OCI-LY7 (cell line): Measurements from ENCODE around the gene PPP1R36. TPM values are rescaled to one million over a fixed set of nuclear protein-coding genes. Genes with fewer than 3 reads are reported as not detected.
"Not testable (repeated sequence)": the region's sequence is repeated elsewhere in the genome, so short reads cannot be mapped to it uniquely, and the experiment has no call there.

Source experiments
- BruUV-seq: library from RNA; stranded (reverse); fragments of 400-500 nt; replicated peaks from 2 replicates; lab custom pipeline; 2021; lab: Mats Ljungman, UMichigan
- CTCF ChIA-PET: fragments of 300-600 bp; sonication (Branson Sonifier 250); formaldehyde crosslinking; loops from one replicate; lab custom pipeline; 2022; ENCODE audit warnings: antibody characterized with exemption; ENCODE audit not compliant: unreplicated experiment; lab: Charles Lee
- POLR2A ChIA-PET: fragments of 300-600 bp; sonication (Branson Sonifier 250); formaldehyde crosslinking; loops from one replicate; lab custom pipeline; 2022; ENCODE audit warnings: antibody characterized with exemption; lab: Charles Lee
- DNase-seq: peaks from one replicate; pipeline ENCODE4 v3.0.0-alpha.2; 2015; ENCODE audit warnings: low spot score
- H2AFZ ChIP-seq: fragments of 200-600 bp; sonication (generic), shearing (Covaris generic); 2 replicates; pipeline ENCODE4 v1.6.1; 2014; ENCODE audit warnings: mild to moderate bottlenecking, antibody characterized with exemption, low read length, moderate library complexity
- H3K27ac ChIP-seq: fragments of 200-600 bp; sonication (generic); 2 replicates; pipeline ENCODE4 v1.5.1; 2014; ENCODE audit warnings: mixed run types, low read depth, mild to moderate bottlenecking, moderate library complexity, low read length, inconsistent platforms; ENCODE audit not compliant: poor library complexity, severe bottlenecking
- H3K36me3 ChIP-seq: fragments of 200-600 bp; sonication (generic); 2 replicates; pipeline ENCODE4 v1.6.1; 2014; ENCODE audit warnings: mild to moderate bottlenecking, antibody characterized with exemption, low read length, moderate library complexity, mixed read lengths; ENCODE audit not compliant: insufficient read depth
- H3K4me1 ChIP-seq: fragments of 200-600 bp; sonication (generic); 2 replicates; pipeline ENCODE4 v1.5.1; 2014; ENCODE audit warnings: mild to moderate bottlenecking, low read length; ENCODE audit not compliant: insufficient read depth, poor library complexity, severe bottlenecking
- H3K4me2 ChIP-seq: fragments of 200-600 bp; sonication (generic); 2 replicates; pipeline ENCODE4 v1.6.1; 2014; ENCODE audit warnings: mild to moderate bottlenecking, low read length
- H3K4me3 ChIP-seq: fragments of 200-600 bp; sonication (generic); 2 replicates; pipeline ENCODE4 v1.5.1; 2014; ENCODE audit warnings: mild to moderate bottlenecking, low read depth, low read length; ENCODE audit not compliant: poor library complexity, severe bottlenecking
- H3K79me2 ChIP-seq: fragments of 200-600 bp; sonication (generic); 2 replicates; pipeline ENCODE4 v1.6.1; 2016; ENCODE audit warnings: low read depth, mild to moderate bottlenecking, low read length, moderate library complexity, mixed read lengths; ENCODE audit not compliant: insufficient read depth
- H3K9me2 ChIP-seq: fragments of 200-600 bp; sonication (generic); 2 replicates; pipeline ENCODE4 v1.6.1; 2016; ENCODE audit warnings: mild to moderate bottlenecking, low read length, mixed read lengths; ENCODE audit not compliant: insufficient read depth
- H3K9me3 ChIP-seq: fragments of 200-600 bp; sonication (generic); 2 replicates; pipeline ENCODE4 v1.6.1; 2014; ENCODE audit warnings: mild to moderate bottlenecking, mixed run types, low read length, mixed read lengths
- H4K20me1 ChIP-seq: fragments of 200-600 bp; sonication (generic); 2 replicates; pipeline ENCODE4 v1.6.1; 2014; ENCODE audit warnings: mild to moderate bottlenecking, antibody characterized with exemption, low read length, moderate library complexity, mixed read lengths; ENCODE audit not compliant: insufficient read depth
- CTCF ChIP-seq: fragments of 200-600 bp; sonication (generic); conservative IDR thresholded peaks from 2 replicates; pipeline ENCODE4 v1.5.1; 2014; ENCODE audit warnings: mild to moderate bottlenecking, antibody characterized with exemption, low read length, moderate library complexity, mixed read lengths
- EZH2phosphoT487 ChIP-seq: fragments of 200-600 bp; sonication (generic); IDR thresholded peaks from 2 replicates; pipeline ENCODE4 v1.6.1; 2018; ENCODE audit warnings: low read depth, borderline replicate concordance, mild to moderate bottlenecking, mixed run types, antibody characterized with exemption, low read length, moderate library complexity, mixed read lengths
- intact Hi-C: fragments of 100-400 bp; cut with micrococcal nuclease; formaldehyde crosslinking; loops from one replicate; pipeline ENCODE4 v1.10.0; 2022; ENCODE audit not compliant: unreplicated experiment
- total RNA-seq, 2 experiments: library from RNA; depleted of rRNA in 1 of 2; stranded (reverse); fragments of >200 nt in 1 of 2; shearing (Covaris generic) in 1 of 2; gene quantifications; 2 replicates each; pipeline ENCODE4 v1.2.3, GENCODE V29; 2014 to 2022

PPP1R36 gene
- total RNA-seq, 2 experiments from 2014 or later = not detected

- H3K4me2 ChIP-seq = no peak overlapping the region
- H3K27ac ChIP-seq = no peak overlapping the region
- CTCF ChIA-PET = no interaction called here
- TF ChIP-seq EZH2phosphoT487 (no peak), CTCF (no peak)
- no peak overlapping the region for H3K4me3 ChIP-seq
- H2AFZ ChIP-seq = no peak overlapping the region
- no peak for DNase-seq
- BruUV-seq = no TSS peak
- H4K20me1 ChIP-seq = no peaks in the 10 kb centered on the region
- H3K9me2 ChIP-seq = no peaks in the 10 kb centered on the region
- H3K79me2 ChIP-seq = no peaks in the 10 kb centered on the region
- POLR2A ChIA-PET = interaction anchor here (0.6 to 0.9 kb wide), 2 partner anchors 15 to 76 kb away, joined by 3 read pairs; no protein-coding TSS in a partner anchor
- H3K9me3 ChIP-seq = no peaks in the 10 kb centered on the region
- no peaks in the 10 kb centered on the region for H3K4me1 ChIP-seq
- H3K36me3 ChIP-seq = no peaks in the 10 kb centered on the region
- intact Hi-C loops = no loop called here
These were observed 79.2 kb downstream of the PPP1R36 start for GRCh38 chr14:64628940-64629408.

- DNase-seq = no peak
- Histone ChIP-seq H4K20me1 (no peaks in the 10 kb centered on the region), H3K9me3 (no peaks in the 10 kb centered on the region), H3K36me3 (no peaks in the 10 kb centered on the region), H3K4me1 (no peaks in the 10 kb centered on the region), H3K9me2 (no peaks in the 10 kb centered on the region), H3K27ac (no peak overlapping the region), H3K4me2 (no peak overlapping the region), H3K79me2 (no peaks in the 10 kb centered on the region), H3K4me3 (no peak overlapping the region), H2AFZ (no peak overlapping the region)
- ChIA-PET CTCF (no interaction called here), POLR2A (interaction anchor here (0.7 kb wide), 1 partner anchor 70 kb away, joined by 3 read pairs; no protein-coding TSS in a partner anchor)
- TF ChIP-seq EZH2phosphoT487 (no peak), CTCF (no peak)
- intact Hi-C loops = no loop called here
- BruUV-seq = no TSS peak
These were observed 81.0 kb downstream of the PPP1R36 start for GRCh38 chr14:64630778-64631177.

- H3K9me3 ChIP-seq, H2AFZ ChIP-seq, H3K4me2 ChIP-seq, DNase-seq, CTCF ChIA-PET, H3K79me2 ChIP-seq, BruUV-seq, intact Hi-C loops, H3K4me3 ChIP-seq, H3K27ac ChIP-seq, H3K36me3 ChIP-seq, H4K20me1 ChIP-seq, H3K9me2 ChIP-seq, H3K4me1 ChIP-seq: not testable (repeated sequence)
- POLR2A ChIA-PET = interaction anchor here (0.7 to 0.9 kb wide), 2 partner anchors 24 to 70 kb away, joined by 3 read pairs; no protein-coding TSS in a partner anchor
These were observed 81.5 kb downstream of the PPP1R36 start for GRCh38 chr14:64631222-64631621.
